Activated CD4-positive, alpha-beta T cell treated with anti-CD3 and anti-CD28 coated beads, Interleukin-2, amount 50 U/mL, for 16 hours (primary cell): Measurements from ENCODE around the gene ZNF254.
"Not testable (repeated sequence)": the region's sequence is repeated elsewhere in the genome, so short reads cannot be mapped to it uniquely, and the experiment has no call there.

Experiments
- DNase-seq: peaks from one replicate; pipeline ENCODE4 v3.0.0-alpha.2; 2020

Gene ZNF254

DNA sequence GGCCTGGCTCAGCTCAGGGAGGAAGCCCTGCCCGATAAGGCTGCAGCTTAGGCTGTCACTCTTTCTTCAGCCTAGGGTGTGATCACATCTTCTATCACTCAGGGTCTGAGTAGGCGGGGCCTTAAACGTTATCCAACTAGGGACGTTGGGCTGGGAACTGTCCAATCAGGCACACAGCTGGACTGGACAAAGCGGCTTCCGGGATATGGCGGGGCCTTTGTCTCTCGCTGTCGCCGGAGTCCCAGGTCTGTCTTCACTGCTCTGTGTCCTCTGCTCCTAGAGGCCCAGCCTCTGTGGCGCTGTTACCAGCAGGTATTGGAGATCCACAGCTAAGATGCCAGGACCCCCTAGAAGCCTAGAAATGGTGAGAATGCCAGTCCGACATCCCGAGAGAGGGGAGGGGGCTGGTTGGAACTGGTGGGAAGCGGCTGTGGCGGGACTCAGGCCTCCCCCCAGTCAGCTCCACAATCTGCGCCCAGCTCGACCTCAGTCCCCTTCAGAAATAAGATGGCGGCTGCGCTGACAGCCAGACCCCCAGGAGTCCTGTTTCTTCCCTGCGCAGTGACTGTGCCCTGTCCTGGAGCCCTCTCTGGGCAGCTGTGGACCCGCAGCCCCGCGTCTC lies at the start of gene ZNF254:
TSS of gene ZNF254 (plus strand) at position 214 of the 622 bp plus-strand sequence. CDS start at position 335, 121 bp downstream.
- DNase-seq, result peak; percentile 93

DNA sequence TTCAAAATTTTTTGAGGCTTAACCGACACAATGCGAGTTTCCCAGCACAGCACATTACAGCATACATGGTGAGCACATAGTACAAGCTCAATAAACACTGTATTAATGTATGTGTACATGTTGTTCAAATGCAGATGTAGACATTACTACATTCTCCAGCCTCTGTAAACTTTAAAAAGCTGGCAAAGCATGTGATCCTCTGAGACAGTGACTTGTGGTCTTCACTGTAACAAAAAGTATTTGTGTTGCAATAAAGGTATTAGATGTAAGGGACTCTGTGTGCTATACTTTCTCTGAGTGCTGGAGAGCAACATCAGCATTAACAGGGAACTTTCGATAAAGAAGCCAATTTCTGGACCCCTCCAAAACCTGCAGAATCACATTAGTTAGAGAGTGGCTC lies 46.4 kb upstream of the ZNF254 start:
- DNase-seq, result no peak

DNA sequence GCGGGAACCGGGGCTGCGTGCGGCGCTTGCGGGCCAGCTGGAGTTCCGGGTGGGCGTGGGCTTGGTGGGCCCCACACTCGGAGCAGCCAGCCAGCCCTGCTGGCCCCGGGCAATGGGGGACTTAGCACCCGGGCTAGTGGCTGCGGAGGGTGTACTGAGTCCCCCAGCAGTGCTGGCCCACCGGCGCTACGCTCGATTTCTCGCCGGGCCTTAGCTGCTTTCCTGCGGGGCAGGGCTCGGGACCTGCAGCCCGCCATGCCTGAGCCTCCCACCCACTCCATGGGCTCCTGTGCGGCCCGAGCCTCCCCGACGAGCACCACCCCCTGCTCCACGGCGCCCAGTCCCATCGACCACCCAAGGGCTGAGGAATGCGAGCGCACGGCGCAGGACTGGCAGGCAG lies 45.7 kb upstream of the ZNF254 start:
- not testable (repeated sequence) for DNase-seq

DNA sequence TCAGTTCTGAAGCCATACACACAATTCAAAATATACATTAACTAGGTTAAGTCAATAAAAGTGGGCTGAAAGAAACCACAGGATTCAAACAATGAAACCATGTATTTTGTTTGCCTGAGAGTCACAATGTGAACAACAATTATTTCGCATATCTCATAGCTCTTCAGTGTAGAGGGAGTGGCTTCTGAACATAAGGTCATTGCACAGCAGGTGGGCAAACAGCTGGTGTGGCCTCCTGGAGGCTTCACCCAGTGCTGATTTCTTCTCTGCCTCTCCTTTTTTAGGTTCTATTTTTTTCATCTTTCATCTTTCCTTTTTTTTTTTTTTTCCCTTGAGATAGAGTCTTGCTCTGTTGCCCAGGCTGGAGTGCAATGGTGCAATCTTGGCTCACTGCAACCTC lies 40.4 kb upstream of the ZNF254 start:
- DNase-seq, result no peak

DNA sequence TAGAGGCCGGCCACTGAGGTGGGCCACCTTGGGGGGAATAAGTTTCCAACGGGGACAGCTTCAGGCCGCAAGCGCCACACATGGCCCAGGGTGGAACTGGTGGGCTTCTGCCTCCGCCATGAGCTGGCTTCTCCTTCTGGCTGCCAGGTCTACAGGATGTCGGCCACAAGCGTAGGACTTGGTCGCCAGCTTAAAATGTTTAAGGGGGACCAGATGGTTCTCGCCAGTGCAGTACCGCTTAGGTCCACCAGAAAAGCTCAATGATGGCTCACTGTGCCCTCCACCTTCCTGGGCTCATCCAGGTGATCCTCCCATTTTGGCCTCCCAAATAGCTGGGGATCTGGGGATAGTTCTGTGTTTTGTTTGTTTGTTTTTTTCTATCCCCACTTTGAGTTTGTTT lies 38.7 kb upstream of the ZNF254 start:
- DNase-seq, result no peak

DNA sequence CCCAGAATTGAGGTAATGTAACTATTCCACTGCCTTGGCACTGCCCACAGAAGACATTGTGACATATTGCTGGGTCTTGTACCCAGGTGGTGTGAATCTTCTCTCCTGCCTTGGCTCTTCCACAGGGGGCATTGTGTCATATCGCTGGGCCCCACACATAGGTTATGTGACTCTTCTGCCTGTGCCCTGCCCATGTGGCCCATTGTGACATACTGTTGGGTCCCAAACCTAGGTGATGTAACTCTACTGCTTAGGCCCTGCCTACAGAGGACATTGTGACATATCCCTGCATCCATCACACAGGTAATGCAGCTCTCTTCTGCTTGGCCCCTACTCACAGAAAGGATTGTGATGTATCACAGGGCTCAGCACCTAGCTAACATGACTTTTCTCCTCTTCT lies 37.5 kb upstream of the ZNF254 start:
- no peak for DNase-seq

DNA sequence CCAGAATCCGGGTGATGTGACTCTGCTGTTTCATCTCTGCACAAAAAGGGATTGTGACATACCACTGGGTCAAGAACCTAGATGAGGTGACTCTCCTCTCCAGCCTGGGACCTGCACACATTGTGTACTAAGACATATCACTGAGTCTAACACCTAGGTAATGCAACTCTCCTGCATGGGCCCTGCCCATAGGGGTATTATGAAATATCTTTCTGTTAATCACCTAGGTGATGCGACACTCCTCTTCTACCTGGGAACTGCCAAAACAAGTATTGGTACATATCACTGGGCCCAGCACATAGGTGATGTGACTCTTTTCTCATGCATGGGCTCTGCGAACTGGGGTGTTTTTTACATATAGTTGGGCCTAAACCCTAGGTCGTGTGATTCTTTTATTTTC lies 35.5 kb upstream of the ZNF254 start:
- no peak for DNase-seq

DNA sequence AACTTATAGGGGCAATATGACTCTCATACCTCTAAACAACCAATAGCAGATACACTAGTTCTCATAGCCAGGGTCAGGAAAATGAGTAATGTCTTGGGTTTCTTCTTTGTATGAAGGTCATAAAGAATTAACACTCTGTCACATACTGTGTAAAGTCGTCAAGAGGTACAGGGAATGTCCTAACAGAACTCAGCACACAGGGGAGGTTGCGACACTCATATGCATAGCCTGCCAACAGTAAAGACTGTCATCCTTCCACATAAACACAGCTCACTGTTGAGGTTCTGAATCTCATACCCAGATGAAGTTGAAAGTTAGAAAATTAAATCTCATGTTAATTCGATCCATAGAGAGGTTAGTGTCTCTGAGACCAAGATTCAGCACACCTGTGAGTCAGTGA lies 34.2 kb upstream of the ZNF254 start:
- DNase-seq, result no peak

DNA sequence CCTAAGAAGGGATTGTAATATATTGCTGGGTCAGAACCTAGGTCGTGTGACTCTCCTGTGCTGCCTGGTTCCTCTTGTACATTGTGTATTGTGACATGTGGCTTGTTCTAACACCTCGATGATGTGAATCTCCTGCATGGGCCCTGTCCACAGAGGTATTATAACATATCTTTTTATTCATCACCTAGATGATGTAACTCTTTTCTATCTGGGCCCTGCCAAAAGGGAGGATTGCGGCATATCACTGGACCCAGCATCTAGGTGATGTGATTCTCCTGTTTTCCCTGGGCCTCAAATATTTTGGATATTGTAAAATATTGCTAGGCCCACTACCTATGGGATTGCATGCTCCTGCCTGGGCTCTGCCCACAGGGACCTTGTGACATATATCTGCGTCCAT lies 33.4 kb upstream of the ZNF254 start:
- DNase-seq, result no peak

DNA sequence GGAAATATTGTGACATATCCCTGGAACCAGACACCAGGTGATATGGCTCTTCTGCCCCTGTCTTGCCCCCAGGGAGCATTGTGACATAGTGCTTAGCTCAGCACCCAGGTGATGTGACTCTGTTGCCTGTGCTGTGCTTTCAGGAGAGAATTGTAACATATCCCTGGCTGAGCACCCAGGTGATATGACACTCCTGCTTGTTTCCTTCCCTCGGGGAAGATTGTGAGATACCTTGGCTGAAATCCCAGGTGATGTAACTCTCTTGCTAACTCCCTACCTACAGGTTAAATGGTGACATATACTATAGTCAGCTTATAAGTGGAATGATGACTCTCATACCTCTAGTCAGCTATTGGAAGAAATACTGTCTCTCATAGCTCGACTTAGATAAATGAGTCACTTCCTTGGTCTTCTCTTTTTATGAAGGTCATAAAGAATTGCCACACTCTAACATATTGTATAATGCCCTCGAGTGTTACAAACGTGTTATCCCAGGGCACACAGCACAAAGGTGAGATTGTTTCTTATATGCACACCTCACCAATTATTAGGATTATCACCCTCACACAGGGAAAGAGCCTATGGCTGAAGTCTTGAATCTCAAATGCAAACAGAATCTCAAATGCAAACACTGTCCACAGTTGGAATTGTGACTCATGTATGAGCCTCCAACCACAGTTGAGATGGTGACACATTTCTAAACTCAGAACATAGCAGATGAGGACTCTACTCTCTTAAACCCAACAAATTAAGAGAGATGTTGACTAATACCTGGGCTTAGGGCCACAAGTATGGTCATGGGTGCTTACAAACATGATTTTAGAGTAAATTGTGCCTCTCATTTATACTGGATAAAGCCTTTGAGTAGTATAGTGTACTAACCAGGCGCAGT lies 32.7 kb upstream of the ZNF254 start:
- DNase-seq, result peak; percentile 84

DNA sequence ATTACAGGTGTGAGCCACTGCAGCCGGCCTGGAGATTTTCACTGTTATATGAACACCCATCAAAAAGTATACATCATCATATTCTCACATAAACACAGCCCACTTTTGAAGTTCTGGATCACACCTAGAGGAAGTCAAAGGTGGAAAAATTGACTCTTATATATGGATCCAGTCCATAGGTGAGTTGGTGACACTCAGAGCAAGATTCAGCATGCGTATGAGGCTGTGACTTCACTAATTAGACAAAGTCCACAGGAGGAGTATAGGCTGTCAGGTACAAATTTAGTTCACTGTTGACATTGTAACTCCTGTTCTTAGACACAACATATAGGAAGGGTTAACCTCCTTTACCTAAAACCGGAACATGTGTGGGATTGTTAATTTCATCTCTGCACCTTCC lies 31.4 kb upstream of the ZNF254 start:
- DNase-seq, result no peak

DNA sequence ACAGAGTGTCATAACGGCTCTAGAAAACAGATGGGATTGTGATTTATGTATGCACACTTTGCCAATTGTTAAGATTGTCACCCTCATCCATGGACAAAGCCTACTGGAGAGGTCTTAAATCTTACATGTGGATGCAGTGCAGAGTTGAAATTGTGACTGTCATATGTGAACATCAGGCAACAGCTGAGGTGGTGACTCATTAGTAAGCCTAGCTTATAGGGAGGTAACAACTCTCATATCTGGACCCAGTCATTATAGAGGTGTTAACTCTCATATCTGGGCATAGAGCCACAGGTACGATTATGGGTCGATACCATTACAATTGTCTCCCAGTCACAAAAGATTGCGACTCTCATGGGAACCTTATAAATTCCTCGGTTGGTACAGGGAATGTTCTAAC lies 29.8 kb upstream of the ZNF254 start:
- DNase-seq, result peak; percentile 42

DNA sequence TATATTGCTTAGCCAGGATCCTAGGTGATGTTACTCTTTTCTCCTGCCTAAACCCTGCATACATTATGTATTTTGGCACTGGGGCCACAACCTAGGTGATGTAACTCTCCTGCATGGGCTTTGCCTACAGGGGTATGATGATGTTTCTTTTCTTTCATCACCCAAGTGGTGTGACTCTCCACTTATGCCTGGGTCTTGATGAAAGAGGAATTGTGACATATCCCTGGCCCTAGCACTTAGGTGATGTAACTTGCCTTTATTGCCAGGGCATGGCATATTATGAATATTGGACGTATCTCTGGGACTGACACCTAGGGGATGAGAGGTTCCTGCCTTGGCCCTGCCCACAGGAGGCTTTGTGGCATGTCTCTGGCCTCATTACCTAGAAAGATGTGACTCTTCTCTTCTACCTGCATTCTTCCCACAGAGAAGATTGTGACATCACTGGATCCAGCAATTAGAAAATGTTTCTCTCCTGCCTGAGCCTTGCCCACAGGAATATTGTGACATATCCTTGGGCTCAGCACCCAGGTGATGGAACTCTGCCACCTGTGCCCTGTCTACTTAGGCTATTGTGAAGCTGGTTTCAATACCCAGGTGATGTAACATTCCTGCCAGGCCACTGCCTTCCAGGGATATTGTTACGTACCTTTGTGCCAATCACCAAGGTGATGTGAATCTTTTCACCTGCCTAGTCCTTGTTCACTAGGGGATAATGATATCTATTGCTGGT lies 27.3 kb upstream of the ZNF254 start:
- DNase-seq, result no peak

DNA sequence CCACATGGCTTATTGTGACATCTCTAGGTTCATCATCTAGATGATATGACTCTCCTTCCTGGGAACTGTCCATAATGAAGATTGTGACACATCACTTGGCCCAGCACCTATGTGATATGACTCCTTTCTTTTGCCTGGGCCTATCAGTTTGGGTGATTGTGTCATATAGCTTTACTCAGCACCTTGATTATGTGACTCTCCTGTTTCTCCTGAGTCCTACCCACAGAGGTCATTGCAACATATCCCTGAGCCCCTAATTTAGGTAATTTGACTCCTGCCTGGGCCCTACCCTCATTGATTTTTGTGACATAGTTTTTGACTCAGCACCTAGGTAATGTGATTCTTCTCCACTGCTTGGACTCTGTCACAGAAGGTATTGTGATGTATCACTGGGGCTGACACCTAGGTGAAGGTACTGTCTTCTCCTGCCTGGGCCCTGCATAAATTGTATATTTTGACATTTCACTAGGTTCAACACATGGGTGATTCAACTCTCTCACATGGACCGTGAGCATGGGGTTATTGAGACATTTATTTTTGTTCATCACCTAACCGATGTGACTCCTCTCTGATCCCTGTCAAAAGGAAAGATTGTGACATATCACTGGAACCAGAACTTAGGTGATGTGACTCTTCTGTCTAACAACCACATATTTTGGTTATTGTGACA lies 26.2 kb upstream of the ZNF254 start:
- peak; percentile 12 for DNase-seq

DNA sequence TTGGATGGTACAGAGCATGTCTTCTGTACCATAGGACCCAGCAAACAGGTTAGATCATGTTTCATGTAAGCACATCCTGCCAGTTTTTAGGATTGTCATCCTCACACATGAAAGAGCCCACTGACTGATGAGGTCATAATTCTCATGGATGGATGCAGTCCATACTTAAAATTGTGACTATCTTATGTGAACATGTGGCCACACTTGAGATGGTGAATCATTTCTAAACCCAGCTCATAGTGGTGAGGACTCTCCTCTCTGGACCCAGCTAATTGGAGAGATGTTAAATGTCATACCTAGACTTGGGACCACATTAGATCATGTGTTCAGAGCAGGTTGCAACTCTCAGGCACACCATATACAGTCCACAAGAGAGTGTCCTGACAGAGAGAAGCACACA lies 24.8 kb upstream of the ZNF254 start:
- peak; percentile 21 for DNase-seq

DNA sequence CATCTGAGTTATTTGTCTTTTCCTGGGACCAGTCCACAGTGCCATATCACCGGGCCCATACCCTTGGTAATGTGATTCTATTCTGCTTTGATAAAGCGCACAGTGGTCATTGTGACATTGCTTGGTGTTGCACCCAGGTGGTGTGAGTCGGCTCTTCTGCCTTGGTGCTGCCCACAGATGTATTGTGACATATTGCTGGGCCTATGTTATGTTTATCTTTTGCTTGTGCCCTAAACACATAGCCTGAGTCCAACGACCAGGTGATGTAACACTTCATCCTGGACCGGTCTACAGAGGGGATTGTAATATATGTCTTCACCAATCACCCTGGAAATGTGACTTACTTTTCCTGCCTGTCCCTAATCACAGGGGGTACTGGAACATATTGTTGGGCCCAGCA lies 23.7 kb upstream of the ZNF254 start:
- no peak for DNase-seq

DNA sequence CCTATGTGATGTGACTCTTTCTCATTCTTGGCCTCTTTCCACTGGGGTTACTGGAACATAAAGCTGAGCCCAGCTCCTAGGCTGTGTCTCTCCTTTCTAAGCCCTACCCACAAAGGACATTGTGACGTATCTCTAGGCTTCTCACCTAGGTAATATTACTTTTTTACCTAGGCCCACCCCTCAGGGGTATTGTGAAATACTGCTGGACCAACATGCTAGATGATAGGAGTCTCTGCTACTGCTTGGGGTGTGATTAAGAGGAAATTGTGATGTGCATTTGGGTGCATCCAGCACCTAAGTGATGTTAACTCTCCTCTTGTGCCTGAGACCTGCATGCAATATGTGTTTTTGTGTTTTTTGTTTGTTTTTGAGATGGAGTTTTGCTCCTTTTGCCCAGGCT lies 22.8 kb upstream of the ZNF254 start:
- no peak for DNase-seq

DNA sequence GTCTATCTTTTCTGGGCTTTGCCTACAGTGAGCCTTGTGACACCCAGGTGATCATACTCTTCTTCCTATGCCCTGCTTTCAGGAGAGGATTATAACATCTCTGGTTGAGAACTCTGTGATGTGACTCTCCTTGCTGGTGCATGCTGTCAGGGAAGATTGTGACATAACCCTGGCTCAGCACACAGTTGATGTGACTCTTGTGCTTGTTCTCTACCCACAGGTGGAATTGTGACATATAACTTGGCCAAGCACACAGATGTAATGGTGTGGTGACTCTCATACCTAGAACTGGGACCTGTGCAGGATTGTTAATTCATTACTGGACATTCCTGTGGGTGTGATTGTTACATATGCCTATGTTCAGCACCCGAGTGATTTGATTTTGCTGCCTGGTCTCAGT lies 21.7 kb upstream of the ZNF254 start:
- no peak for DNase-seq

DNA sequence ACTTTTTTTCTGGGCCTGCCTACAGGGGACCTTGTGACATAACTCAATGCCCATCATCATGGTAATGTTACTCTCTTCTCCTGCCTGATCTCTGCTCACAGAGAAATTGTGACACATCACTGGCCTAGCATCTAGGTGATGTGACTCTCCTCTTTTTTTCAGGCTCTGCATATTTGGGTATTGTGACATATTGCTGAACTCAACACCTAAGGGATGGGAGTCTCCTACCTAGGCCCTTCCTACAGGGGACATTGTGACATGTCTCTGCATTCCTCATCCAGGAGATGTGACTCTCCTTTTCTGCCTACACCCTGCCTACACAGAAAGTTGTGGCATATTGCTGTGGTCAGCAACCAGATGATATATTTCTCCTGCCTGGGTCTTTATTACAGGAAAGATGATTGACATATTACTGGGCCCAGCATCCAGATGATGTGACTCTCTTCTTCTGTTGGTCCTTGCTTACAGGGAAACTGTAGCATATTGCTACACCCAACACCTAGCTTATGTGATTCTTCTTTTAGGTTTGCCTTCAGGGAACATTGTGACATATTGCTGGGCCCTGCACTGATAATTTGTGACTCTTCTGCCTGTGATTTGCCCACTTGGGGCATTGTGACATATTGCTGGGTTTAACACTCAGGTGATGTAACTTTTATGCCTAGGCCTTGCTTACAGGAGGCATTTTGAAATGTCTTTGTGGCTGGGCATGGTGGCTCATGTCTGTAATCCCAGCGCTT lies 21.0 kb upstream of the ZNF254 start:
- no peak for DNase-seq

DNA sequence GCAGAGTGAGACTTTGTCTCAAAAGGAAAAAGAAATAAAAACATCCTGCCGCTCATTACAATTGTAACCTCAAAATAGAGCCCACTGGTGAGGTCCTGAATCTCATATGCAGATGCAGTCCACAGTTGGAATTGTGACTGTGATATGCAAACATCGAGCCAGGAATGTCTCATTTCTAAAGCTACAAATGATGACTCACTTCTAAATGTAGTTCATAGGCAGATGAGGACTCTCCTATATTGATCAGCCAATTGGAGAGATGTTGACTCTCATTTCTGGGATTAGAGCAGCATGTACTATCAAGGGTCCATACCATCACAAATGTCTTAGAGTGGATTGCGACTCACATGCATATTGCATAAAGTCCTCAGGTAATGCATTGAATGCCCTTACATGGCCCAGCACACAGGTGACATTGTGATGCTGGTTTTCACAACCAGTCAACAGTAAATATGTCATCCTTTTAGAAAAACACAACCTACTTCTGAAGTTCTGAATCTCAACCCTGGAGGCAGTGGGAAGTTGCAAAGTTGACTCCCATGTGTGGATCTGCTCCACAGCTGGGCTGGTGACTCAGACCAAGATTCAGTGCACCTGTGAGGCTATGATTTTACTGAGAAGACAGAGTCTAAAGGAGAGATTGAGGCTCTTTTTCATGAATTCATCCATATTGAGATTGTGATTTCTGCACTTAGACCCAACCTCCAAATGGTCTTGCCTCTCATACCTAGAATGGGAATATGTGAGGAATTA lies 16.9 kb upstream of the ZNF254 start:
- DNase-seq, result no peak

DNA sequence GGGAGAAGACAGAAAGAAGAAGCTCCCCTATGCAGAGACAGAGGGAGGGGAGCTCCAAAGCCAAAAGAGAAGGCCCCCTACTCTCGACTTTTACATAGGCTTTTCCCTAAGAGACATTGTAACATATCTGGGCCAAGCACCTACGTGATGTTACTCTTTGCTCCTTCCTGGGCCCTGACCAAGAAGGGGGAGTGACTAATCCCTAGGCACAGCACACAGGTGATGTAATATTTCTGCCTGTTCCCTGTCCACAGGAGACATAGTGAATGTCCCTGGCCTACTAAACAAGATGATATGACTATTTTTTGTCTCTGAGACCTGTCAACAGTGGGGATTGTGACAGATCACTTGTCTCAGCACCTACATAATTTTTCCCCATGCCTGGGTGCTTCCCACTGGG lies 15.9 kb upstream of the ZNF254 start:
- DNase-seq, result no peak

DNA sequence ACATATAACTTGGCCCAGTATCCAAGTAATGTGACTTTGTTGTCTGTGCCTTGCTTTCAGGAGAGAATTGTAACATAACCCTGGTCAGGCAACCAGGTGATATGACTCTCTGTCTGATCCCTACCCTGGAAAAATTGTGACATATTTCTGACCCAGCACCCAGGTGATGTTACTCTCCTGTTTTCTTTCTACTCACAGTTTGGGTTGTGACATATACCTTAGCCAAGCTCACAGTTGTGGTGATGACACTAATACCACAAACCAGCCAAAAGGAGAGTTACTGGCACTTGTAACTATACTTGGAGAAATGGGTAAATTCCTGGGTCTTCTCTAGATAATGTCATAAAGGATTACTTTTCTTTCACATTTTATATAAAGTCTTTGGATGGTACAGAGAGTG lies 14.3 kb upstream of the ZNF254 start:
- no peak for DNase-seq
